Stimulated activated CD4-positive, alpha-beta T cell treated with anti-CD3 and anti-CD28 coated beads, Interleukin-4, amount 100 ng/mL, for 24 hours (primary cell): ENCODE data around the gene MTFP1.
"Not testable (repeated sequence)": the region's sequence is repeated elsewhere in the genome, so short reads cannot be mapped to it uniquely, and the experiment has no call there.

Source experiments
- DNase-seq: peaks from one replicate; pipeline ENCODE4 v3.0.0-alpha.2; 2020

The MTFP1 gene

DNA sequence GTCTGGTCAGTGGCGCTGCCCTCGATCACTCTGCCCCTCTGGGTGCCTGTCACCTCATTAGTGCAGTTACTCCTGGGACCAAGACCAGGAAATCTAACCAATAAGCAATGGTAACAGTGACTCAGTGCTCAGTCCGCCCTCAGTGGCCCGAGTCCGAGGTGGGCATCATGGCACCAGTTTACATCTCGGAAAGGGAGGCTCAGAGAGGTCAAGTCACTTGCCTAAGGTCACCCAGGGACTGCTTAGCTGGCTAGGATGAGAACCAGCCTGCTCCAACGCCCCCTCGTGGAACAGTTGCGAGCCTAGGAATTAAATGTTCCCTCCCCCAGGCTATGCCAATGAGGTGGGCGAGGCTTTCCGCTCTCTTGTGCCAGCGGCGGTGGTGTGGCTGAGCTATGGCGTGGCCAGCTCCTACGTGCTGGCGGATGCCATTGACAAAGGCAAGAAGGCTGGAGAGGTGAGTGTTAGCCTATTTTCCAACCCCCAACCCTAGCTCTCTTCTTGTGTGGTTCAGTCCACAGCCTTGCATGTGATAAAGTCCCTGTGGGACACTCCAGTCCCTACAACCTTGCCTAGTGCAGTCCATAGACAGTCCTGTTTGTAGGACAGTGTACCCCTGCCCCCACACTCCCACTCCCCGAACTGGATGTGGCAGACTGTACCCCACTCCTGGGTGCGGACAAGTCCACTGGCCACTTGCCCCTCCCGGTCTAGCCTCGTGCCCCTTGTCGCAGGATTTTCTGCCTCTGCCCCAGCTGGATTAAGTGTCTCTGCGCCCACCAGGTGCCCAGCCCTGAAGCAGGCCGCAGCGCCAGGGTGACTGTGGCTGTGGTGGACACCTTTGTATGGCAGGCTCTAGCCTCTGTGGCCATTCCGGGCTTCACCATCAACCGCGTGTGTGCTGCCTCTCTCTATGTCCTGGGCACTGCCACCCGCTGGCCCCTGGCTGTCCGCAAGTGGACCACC lies 1.1 kb downstream of the MTFP1 start:
- DNase-seq = peak; percentile 92

DNA sequence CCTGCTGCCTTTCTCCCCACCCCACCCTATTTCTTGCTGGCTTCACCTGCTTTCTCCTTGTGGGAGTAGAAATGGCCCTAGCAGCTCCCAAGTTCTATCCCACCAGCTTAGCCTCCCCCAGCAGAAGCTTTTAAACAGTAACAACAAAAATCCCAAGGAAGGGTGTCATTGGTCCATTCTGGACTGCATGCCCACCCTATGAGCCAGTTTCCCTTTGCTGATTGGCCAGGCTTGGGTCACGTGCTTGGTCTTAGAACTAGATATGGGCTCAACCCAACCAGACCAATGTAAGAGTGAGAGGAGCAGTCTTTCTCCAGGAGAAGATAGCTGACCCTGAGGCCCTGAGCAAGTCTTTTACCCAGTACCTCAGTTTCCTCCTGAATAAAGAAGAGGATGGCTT lies 2.3 kb downstream of the MTFP1 start:
- no peak for DNase-seq

DNA sequence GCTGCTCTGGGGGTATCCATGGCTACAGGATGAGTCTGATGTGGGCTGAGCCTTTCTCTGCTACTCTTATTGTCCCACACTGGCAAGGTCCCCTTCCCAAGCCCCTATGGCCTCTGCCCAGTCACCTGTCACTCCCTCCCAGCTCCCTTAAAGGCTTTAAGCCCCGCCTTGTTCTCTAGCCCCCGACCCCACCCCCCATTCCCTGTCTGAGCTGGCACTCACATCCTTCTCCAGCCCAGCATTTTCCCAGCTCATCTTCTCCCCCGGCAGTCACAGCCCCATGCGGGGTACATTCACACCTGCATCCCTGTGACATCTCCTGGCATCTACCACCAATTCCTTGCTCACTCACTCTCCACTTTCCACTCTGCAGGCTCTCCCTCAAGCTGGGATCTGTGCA lies 4.3 kb downstream of the MTFP1 start:
- no peak for DNase-seq

DNA sequence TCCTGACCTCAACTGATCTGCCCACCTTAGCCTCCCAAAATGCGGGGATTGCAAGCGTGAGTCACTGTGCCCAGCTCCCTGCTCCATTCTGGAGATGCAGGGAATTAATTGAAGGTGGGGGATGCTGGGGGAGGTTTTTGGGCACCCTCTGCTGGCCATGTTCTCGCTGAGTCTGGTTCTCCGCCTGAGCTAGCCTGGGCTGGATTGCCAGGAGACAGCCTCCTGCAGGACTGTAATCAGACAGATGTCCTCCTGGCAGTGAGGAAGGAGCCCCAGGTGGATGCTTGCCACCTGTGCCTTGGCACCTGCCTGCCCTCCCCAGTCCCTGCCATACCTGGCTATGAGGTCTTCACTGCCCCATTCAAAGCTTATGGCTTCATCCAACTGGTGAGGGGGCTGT lies 5.4 kb downstream of the MTFP1 start:
- no peak for DNase-seq

DNA sequence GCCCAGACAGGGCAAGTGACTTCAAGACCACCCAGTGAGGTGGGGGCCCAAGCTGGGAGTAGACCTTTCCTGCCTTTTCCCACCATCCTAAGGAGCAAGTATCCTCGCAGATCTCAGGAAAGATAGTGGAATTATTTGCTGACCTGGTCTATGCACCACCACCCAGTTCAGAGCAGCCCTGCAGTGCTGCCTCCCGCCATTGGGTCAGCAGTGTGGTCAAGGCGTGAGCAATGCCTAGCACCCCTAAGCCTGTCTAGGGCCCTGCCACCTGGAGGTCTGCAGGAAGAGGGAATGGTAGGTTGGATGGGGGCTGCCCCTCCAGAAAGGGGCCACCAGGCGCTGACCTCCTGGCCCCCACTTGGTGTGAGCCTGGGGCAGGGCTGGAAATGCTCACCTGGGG lies 6.5 kb downstream of the MTFP1 start:
- no peak for DNase-seq

DNA sequence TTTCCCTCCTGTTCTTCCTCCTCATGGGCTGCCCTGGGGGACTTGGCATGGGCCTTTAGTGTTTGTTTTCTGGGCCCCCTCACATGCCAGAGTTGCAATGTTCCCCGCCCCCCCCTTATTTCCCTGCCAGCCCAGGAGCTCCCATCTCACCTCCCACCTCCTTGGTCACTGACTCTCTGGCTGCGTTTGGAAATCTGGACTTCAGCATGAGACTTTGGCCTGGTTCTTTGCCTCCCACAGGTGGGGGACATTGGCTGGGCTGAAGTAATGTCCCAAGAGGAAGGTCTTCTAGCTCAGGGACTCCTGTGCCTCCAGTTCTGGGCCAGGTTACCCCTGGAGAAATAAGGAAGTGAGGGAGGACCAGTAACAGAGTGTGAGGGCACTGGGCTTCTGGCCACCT lies 7.0 kb downstream of the MTFP1 start:
- DNase-seq = no peak

DNA sequence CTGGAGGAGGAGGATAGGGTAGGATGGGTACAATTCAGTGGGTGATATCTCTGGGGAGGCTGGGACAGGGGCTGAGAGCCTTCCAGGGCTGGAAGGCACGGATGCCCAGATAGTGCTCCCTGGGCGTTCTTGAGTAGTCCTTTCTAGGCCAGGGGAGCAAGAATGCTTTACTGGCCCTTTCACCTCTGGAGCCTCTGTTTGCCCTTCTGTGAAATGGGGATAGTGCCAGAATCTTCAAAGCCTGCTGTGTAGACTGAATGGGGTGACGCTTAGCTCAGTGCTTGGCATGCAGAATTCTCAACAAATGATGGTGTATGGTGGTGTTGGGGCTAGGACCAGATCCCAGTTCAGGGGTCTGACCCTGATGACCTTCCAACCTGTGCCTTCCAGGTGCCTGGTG lies 7.7 kb downstream of the MTFP1 start:
- no peak for DNase-seq

DNA sequence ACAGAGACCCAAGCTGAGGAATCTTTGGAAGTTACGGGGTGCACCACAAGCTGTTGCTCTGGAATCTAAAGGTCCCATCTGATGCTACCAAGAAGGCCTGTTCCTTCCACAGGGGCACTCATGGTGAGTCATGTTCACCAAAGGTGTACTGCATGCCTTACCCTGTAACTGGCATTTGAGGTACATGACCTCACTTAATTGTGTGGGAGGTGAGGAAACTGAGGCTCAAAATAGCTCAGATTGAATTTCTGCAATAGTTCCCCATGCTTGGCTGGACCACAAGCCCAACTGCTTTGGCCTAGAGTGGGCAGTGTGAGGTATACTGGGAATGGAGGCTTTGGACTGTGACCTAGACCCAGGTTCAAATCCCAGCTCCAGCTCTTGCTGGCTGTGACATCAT lies 8.2 kb downstream of the MTFP1 start:
- no peak for DNase-seq

DNA sequence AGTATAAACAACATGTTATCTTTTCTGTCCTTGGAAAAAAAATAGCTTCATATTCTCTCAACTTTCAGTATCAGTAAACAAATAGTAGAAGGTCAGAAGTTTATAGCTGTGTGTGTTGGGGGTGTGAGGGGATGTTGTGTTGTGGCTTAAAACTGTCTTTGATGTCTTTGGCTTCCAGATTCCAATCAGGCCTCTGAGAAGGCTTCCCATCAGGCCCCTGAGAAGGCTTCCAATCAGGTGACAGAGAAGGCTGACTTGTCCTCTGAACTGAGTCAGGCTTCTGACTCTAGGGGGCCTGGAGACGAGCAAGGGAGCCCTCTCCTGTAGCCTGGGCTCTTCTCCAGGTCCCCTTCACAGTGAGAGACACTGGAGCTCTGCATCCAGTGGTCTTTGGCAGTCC lies 9.3 kb downstream of the MTFP1 start:
- no peak for DNase-seq

DNA sequence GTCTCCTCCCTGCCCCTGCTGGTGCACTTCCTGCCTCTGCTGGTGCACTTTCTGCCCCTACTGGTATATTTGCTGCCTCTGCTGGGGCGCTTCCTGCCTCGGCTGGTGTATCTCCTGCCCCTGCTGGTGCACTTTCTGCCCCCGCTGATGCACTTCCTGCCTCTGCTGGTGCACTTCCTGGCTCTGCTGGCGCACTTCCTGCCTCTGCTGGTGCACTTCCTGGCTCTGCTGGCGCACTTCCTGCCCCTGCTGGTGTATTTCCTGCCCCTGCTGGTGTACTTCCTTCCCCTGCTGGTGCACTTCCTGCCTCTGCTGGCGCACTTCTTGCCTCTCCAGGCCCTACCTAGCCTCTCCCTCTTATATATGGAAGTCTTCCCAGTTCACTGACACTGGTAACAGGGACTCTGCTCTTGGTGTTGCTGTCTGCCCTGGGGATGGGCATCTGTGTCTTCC lies 10.1 kb downstream of the MTFP1 start:
- peak; percentile 83 for DNase-seq

DNA sequence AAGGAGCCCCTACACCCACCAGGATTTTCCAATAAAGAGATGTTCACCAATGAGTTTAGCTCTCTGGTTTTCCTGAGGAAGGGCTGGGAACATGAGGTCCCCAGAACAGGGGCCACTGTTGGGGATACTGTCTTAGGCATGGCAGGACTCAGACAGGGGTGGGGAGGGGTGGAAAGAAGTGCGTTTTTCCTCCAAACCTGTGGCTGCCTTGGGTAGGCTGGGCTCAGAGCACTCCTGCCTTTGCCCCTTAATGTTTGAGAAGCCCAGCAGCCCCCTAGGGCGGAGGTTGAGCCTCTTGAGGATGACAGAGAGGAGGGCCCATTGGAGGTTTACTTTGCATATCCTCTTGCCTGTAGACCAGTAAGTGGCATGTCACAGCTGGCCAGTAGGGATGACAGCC lies 10.6 kb downstream of the MTFP1 start:
- no peak for DNase-seq

DNA sequence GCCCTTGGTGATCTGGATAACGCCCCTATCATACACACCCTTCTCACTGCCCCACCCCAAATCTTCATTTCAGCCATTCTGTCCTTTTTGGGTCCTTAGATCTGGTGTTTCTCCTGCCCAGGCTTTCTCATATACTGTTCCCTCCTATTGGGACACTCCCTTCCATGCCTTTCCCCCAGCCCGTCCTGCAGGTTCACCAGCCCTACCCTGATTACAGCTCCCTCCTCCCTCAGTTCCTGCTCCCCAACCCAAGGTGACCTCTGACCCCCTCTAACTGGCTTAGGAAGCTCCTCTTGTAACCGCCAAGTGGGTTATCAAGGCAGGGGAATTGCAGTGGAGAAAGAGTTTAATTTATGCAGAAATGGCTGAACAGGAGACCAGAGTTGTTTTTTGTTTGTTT lies 13.0 kb downstream of the MTFP1 start:
- DNase-seq = no peak

DNA sequence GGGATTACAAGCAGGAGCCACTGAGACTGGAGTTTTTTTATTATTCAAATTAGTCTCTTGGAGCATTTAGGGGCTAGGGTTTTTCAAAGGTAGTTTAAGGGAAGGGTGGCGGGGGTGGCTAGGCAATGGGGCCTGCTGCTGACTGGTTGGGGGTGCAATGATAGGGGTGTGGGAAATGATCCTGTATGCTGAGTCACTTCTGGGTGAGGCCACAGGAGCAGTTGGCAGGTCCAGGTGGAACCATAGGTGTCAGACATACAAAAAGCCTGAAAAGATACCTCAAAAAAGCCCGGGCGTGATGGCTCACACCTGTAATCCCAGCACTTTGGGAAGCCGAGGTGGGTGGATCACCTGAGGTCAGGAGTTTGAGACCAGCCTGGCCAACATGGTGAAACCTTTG lies 13.7 kb downstream of the MTFP1 start:
- DNase-seq = no peak

DNA sequence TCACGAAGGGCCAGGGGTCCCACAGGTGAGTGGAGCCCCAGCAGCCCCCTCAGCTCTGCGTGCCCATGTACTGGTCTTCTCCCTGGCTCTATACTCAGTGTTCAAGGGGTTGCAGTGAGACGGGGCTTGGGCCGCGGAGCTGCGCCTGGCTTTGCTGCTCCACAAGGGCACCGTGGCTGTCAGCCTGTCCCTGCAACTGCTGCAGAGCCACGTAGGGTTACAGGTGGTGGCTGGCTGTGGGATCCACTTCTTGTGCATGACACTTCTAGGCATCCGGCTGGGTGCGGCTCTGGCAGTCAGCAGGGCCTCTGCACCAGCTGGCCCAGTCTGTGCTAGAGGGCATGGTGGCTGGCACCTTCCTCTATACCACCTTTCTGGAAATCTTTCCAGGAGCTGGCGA lies 14.3 kb downstream of the MTFP1 start:
- DNase-seq = no peak

DNA sequence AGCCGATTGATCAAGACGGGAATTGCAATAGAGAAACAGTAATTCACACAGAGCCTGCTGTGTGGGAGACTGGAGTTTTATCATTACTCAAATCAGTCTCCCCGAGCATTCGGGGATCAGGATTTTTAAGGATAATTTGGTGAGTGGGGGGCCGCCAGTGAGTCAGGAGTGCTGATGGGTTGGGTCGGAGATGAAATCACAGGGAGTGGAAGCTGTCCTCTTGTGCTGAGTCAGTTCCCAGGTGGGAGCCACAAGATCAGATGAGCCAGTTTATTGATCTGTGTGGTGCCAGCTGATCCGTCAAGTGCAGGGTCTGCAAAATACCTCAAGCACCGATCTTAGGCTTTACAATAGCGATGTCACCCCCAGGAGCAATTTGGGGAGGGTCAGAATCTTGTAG lies 15.5 kb downstream of the MTFP1 start:
- DNase-seq = no peak

DNA sequence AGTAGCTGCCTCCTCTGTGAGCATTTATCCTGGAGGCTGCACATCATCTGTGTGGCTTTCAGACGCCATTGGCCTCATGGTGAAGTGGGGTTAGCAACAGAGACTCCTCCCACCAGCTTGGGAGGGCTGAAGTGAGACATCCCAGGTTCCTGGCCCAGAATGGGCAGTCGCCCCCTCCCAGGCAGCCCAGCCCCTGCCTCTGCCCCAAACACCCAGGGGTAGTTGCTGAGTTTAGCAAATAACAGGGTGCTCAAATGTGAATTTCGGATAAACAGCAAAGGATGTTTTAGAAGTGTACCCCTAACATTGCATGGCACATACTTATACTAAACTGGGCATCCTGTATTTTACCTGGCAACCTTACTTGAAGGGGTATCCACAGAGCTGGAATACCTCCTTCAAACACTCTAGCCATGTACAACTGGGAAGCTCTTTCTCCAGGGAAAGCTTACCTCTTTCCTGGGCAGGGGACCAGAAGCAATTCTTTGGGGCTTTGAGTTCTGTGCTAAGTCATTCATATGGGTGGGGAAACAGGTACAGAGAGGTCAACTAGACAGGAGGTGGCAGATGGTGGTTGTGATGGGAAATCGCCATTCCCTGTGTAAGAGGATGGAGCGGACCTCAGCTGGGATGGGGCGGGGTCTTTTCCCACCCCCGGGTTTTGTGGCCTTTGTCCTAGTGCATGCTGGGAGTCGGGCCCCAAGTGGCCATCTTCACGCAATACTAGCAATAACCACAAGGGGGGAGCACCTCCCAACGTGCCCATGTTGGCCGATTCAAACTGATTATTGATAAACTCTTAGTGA lies 19.3 kb downstream of the MTFP1 start:
- DNase-seq = peak; percentile 60

DNA sequence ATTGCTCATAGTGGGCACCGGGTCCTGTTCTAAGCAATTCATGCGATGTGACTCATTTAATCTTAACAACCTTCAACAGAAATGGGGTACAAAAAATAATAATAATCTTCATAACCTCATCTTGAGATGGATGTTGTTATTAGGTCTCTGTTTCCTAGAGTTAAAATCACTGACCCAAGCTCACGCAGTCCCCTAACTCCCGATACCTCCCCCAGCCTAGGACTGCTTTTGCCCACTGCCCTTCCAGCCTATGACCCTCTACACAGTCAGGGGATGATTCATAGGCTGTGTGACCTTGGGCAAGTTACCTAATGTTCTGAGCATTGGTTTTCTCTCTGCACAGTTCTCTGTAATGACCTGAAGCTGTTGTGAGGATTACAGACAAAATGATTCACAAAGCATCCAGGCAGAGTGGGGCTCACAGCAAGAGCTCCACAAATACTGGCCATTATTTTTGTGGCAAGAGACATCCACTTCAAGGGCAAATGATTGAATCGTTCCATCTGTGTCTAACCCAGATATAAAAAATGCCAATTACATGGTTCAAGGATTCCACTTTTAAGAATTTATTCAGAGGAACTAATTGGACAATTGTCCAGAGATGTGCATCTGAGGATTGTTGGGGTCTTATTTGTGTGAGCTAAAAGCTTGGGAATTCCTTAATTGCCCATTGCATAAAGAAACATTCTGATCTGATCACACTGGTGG lies 20.0 kb downstream of the MTFP1 start:
- DNase-seq = no peak

DNA sequence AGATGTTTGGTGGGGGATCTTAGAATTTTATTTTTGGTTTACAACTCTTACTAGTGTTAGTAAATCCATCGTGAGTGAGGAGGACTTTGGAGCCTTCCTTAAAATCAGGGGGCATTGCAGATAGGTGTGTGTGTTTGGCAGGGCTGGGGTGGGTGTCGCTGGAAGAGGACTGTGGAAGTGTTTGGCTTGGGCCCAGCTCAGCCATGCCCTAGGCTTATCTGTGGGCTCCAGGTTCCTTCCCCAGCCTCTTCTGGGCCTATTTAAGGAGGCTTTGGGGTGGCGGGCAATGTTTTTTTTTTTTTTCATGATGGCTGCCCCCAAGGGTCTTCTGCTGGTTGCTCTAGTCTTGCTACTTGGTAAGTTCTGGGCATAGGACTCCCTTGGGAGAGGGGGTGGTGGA lies 22.1 kb downstream of the MTFP1 start:
- DNase-seq = no peak

DNA sequence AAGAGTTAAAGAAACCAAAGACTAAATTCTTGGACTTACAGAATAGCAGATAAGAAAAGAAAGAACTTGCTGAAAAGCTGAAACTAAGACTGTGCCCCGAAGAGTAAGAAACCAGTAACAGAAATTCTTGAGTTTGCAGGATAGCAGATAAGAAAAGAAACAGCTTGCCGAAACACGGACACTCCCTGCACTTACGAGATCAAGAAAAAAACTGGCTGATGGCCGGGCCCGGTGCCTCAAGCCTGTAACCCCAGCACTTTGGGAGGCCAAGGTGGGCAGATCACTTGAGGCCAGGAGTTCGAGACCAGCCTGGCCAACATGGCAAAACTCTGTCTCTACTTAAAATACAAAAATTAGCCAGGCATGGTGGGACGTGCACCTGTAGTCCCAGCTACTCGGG lies 25.9 kb downstream of the MTFP1 start:
- DNase-seq = not testable (repeated sequence)

DNA sequence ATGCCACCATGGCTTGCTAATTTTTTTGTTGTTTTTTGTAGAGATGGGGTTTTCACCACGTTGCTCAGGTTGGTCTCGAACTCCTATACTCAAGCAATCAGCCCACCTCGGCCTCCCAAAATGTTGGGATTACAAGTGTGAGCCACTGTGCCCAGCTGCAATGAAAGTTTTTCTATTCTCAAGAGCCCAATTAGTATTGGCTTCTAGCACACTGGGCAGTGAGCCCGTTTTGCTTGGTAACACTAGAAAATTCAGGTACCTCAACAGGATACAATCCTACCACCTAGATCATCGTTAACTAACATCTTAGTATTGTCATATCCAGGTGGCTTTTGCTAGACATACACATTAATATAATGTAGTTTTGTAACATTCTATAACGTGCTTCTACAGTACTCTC lies 27.3 kb downstream of the MTFP1 start:
- no peak for DNase-seq

DNA sequence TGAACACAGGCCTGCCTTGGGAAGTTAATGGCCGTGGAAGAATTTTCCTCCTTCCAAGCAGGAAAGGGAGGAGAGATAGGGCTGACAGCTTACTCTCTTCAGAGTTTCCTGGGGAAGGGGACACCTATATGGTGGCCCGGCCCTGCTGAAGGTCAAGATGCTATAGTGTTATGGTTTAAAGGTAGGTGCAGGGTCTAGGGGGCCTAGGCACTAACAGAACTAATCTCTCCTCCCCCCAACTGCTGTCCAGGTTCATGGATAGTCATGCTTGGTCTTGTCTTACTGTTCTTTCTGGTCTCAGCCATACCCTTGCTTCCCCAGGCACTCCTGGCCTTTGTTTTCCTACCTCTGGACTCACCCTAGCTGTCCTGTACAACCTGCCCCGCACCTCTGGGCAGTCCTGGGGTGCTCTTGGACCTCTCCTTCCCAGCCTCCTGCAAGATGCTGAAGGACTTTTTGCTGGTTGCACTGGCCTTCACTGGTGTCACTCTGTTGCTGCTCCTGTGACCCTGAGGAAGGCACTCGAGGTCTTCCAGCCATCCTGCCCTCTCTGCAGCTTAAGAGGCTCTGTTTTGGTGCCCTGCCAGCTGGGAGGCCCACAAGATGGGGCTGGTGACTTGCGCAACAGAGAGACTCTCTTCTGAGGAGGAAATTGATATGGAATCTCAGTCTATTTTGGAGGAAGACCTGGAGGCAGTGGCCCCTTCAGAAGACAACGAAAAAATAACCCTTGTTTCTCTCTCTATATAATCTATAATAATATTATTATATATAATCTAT lies 28.4 kb downstream of the MTFP1 start:
- DNase-seq = no peak

DNA sequence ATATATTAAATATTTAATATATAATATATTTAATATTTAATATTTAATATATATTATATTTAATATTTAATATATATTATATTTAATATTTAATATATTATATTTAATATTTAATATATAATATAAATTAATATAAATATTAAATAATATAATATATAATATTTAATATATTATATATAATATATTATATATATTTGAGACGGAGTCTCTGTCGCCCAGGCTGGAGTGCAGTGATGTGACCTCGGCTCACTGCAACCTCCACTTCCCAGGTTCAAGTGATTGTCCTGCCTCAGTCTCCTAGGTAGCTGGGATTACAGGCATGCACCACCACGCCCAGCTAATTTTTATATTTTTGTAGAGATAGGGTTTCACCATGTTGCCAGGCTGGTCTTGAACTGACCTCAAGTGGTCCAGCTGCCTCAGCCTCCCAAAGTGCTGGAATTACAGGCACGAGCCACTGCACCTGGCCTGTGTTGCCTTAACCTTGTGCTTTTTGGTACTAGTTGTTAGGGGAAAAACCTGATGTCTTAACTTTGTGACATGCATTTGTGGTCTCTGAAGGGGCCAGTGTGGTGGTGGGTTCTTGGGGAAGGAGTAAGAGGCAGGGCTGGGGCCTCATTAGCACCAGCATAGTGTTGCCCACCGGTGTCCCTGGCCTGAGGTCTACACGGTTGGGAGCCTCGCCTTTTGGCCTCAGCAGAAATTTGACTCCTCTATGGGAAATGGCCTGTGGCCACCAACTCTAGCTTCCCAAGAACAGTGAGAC lies 29.7 kb downstream of the MTFP1 start:
- DNase-seq = no peak
